ENCODE data around the gene FSIP1.

The FSIP1 gene

DNA sequence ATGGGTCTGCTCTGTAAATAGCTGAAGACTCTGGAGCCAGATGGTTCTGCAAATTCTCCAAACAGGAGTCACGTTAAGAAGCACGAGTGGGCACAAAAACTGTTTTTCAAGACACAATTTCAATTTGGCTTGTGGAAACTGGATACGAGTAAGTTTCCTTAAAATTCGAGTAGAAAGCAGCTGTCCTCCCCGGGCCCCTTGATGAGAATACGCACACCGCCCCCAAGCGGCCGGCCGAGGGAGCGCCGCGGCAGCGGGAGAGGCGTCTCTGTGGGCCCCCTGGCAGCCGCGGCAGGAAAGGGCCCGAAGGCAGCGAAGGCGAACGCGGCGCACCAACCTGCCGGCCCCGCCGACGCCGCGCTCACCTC lies 202.5 kb downstream of the FSIP1 start:
- peak; percentile 85 for DNase-seq

- peak; percentile 14 for DNase-seq
These were observed 203.0 kb downstream of the FSIP1 start for GRCh38 chr15:39579487-39580116.

GRCh38 chr15:39578851-39579486 lies 203.7 kb downstream of the FSIP1 start:
- DNase-seq = no peak

DNA sequence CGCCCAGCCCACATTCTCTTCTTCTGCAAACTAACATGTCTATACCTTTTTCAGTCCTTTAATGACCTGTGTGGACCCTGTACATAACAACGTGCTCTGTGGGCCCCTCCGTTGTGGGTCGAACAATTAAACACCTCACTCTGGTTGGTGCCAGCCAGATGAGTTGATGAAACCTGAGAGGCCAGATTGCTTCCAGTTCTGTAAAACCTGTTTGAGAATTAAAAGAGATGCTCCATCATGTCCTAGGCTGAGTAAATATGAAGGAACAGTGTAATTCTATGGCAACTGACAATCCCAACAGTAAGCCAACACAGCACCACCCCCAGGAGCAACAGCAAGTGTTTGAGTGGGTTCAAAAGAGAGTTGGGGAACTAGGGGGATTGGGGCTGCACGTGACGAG lies 207.5 kb downstream of the FSIP1 start:
- no peak for DNase-seq

- DNase-seq = no peak
These were observed 208.2 kb downstream of the FSIP1 start for GRCh38 chr15:39574427-39574826.

GRCh38 chr15:39573844-39574243 lies 208.8 kb downstream of the FSIP1 start:
- no peak for DNase-seq

- DNase-seq = no peak
These were observed 209.4 kb downstream of the FSIP1 start for GRCh38 chr15:39573287-39573686.

GRCh38 chr15:39565851-39566250 lies 216.8 kb downstream of the FSIP1 start:
- DNase-seq = no peak

- no peak for DNase-seq
These were observed 217.5 kb downstream of the FSIP1 start for GRCh38 chr15:39564972-39565665.

- no peak for DNase-seq
These were observed 224.2 kb downstream of the FSIP1 start for GRCh38 chr15:39558421-39558820.

DNA sequence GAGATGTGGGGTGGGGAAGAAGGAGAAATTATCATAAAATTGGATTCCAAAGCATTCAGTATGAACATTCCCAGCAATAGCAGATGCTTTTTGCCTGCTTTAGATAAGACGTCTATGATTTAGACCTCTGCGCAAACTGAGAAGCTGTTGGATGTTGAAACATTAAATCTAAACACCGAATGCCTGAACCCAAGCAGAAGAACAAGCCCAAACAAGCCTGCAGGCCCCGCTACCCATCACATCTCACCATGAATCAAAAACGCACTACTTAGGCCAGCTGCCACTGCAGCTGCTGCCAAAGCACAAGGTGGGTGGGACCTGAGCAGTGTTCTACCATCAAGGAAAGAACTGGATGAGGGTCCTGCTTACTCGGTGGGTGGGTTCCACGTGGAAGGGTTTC lies 226.2 kb downstream of the FSIP1 start:
- no peak for DNase-seq

- no peak for DNase-seq
These were observed 226.8 kb downstream of the FSIP1 start for GRCh38 chr15:39555885-39556284.

- DNase-seq = no peak
These were observed 227.8 kb downstream of the FSIP1 start for GRCh38 chr15:39554746-39555387.

DNA sequence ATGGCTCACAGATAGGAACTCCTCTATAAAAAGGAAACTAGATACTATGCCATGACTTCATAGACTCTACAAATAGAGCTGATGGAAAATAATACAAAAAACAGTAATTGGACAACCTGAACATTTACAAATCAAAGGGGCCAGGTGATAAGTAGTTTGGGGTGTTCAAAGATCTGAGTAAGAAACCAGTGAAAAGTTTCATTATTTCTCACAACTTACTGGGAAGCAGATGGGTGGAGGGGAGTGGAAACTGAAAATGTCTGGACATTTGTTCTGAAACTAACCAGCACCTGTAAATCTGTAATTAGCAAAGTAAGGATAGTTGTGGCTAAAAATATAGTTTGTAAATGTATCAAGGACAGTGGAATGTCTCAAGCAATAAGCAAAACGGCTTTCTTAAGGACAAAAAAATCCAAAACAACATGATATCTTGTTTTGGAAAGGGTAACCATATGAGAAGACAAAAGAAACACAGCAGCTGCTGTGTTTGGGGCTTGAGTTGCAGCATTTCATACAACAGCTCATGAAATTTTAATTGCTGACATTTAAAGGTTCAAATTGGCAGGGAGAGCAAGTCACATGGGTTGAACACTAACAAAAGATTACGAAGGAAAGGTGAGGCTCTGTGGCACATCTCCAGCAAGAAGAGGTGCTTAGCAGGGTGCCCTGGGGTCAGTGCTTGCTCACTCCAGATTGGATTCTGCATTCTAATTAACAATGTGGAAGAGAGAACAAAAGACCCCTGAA lies 228.5 kb downstream of the FSIP1 start:
- DNase-seq = no peak

GRCh38 chr15:39552556-39552955 lies 230.1 kb downstream of the FSIP1 start:
- DNase-seq = no peak

- no peak for DNase-seq
These were observed 231.2 kb downstream of the FSIP1 start for GRCh38 chr15:39551476-39551875.
